ENCODE data around the gene KCNQ1.
"Not testable (repeated sequence)": the region's sequence is repeated elsewhere in the genome, so short reads cannot be mapped to it uniquely, and the experiment has no call there.

KCNQ1 gene

GRCh38 chr11:2588809-2589537 lies 144.2 kb downstream of the KCNQ1 start:
- FAIRE-seq (no peak), DNase-seq (ENCODE audit: low spot score) (no peak)

DNA sequence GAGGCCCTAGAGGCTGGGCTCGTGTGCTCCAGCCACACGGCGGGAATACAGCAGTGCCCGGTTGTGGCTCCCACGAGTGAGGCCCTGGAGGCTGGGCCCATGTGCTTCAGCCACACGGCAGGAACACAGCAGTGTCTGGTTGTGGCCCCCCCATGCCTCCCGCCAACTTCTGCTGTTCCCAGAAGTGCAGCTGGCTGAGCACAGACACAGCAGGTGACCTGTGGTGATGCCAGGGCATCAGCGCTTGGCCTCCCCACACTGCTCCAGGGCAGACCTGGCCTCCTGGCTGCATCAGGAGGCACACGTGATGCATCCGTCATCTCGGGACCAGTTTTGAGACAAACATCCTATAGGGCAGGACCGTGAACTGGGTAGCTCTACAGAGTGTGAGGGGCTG lies 144.7 kb downstream of the KCNQ1 start:
- DNase-seq (ENCODE audit: low spot score) (no peak), FAIRE-seq (no peak)

DNA sequence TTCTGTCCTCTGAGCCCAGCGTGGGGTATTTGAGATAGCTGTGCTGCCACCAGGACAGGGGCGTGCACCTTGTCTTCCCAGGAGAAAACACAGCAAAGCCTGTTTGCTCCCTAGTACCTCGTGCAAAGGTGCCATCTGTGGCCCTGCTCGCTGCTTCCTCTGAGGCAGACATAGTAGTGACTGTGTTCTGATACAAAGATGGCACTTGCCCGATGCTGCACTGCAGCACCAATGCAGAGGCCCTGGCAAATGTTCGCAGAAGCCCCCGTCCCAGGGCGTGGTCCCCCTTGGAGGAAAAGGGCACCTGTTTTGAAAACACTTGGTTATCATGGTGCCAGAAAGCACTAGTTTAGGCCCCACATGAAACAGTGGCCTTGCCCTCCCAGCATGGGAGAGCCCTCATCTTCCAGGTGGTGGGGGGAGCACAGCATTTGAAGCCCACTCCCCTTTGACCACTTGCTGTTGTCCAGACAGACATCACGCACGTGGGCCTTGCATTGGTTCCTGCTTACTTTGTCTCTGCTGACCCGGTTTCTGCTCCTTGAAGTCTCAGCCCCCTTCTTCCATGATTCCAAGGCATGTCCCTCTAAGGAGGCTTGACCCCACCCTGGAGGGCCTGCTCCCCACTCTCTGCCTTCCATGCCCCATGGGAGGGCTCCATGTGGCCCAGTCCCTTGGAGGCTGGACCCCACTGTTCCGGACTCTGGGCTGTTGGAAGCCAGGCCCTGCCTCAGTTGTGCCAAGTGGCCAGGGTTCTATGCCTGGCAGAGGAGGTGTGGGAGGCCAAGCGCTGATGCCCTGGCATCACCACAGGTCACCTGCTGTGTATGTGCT lies 145.5 kb downstream of the KCNQ1 start:
- no peak for FAIRE-seq
- DNase-seq (ENCODE audit: low spot score): peak; percentile 0

- FAIRE-seq: no peak
- no peak for DNase-seq (ENCODE audit: low spot score)
These were observed 146.4 kb downstream of the KCNQ1 start for GRCh38 chr11:2590965-2591754.

GRCh38 chr11:2591805-2592204 lies 147.0 kb downstream of the KCNQ1 start:
- FAIRE-seq: no peak
- peak; percentile 0 for DNase-seq (ENCODE audit: low spot score)

DNA sequence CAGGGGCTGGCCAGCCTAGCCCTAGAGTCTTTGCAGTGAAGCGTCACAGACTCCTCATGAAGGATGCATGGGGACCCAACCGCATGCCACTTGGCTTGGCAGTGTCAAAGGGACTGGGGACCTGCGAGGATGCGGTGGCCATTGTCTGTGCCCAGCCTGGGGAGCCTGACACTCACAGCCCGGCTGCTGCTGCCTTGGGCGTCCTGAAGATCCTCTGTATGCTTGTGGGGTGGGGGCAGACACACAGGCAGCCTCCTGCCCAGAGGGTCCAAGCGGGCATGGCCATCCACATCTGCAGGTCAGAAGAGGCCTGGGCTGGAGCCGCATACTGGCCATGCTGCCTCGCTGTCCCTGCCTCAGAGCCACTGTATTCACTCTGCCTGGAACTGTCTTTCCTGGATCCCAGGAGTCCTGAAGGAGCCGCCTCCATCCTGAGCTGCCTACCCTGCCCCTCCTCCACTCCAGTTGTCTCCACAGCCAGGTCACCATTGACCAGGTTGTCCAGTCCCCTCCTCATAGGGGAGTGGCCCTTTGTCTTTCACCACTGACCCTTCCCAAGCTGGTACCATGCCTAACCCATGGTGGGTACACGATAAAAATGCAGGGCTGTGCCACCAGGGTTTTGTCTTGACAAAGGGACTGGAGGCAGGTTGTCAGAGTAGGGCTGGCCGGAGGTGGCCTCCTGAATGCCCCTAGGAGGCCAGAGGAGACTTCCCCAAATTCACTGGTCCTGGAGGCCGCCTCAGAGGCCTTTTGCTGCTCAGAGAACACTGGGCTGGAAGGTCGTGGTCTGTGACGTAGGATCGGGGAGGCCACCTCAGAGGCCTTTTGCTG lies 148.0 kb downstream of the KCNQ1 start:
- FAIRE-seq: no peak

DNA sequence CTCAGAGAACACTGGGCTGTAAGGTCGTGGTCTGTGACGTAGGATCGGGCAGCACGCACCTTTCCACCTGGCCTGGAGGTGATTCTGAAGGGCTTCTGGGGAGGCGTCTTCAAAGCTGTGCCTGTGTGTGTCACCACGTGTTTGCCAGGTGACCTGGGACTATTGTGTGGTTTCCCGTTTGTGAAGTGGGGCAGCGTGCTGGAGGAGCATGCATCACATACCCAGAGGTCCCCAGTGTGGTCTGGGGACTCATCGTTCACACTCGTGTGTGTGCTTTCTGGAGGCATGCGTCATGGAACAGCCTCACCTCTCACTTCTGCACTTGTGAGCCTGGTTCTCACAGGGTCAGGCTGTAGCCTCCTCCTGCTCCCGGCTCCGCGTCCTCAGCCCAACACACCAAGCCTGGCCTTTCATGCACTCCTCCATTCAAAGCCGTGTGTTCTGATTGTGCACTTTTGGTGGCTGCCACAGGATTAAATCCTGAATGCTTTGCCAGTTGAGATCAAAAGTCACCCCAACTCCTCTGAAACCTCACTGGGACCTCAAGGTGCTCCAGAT lies 148.7 kb downstream of the KCNQ1 start:
- FAIRE-seq (no peak), DNase-seq (ENCODE audit: low spot score) (peak; percentile 0)

More for the DNA sequence above, 148.0 kb downstream of the KCNQ1 start:
- DNase-seq (ENCODE audit: low spot score): peak; percentile 0

DNA sequence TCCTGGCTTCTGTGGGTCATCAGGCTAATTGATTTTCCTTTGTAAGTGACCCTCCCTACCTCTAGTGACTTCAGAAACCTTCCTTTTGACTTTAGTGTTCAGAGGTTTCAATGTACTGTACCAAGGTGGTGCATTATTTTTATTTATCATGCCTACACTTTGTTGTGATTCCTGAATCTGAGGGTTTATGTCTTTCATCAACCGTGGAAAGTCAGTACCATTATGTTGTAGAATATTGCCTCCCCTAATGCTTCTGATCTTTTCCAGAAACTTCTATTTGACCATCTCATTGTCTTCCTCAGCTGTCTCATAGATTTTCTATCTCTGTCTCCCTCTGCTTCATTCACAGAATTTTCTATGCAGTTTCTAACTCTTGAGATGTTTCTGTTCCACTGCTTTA lies 149.5 kb downstream of the KCNQ1 start:
- DNase-seq (ENCODE audit: low spot score) (no peak), FAIRE-seq (no peak)

- FAIRE-seq (no peak), DNase-seq (ENCODE audit: low spot score) (no peak)
These were observed 150.4 kb downstream of the KCNQ1 start for GRCh38 chr11:2595204-2595603.

DNA sequence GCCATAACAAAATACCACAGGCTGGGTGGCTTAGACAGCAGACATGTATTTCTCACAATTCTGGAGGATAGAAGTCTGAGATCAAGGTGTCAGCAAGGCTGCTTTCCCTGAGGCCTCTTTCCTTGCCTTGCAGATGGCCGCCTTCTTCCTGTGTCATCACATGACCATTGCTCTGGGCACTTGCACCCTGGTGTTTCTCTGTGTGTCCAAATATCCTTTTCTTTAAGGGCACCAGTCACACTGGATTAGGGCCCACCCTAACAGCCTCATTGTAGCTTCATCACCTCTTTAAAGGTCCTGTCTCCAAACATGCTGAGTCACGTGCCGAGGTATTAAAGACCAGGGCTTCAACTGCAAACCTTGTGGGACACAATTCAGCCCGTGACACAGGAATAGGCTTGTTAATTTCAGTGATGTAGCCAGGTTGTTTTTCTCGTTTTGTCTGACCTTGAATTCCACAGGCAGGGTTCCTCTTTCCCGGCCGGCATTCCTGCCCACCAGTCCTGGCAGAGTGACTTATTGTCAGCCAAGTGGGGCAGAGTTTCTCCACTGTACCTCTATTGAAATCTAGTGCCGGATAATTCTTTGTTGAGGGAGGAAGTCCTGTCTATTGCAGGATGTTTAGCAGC lies 154.9 kb downstream of the KCNQ1 start:
- DNase-seq (ENCODE audit: low spot score) (peak; percentile 0), FAIRE-seq (no peak)

- FAIRE-seq: no peak
- no peak for DNase-seq (ENCODE audit: low spot score)
These were observed 164.5 kb downstream of the KCNQ1 start for GRCh38 chr11:2609345-2609744.

DNA sequence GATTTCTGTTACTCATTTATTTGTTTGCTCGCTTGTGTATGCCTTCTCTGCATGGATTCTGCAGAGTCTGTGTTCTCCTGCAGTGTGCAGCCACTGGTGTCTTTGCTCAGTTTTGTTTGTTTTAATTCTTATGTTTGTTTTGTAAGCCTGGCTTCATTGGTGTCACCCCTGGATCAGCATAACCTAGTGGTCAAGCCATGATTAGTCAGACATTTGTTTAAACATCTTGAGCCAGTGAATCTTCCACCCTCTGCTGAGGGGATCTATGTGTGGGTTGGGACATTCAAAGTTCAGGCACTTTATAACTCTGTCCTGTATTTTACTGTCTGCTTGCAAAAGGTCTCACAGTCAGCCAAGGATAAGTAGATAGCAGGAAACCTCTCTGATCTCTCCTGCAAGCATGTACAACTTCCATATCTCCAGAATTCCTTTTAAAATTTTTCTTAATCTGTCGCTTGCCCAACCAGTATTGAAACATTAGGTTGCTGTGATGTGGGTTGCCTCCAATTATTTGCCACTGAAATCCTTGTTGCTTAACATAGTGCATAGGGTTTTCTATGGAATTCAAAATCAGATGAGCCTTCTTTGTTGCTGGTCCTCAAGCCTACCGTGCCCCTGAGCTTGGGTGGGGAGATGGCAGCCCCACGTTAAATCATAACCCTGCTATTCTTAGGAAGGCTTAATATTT lies 168.2 kb downstream of the KCNQ1 start:
- FAIRE-seq (no peak), DNase-seq (ENCODE audit: low spot score) (no peak)

DNA sequence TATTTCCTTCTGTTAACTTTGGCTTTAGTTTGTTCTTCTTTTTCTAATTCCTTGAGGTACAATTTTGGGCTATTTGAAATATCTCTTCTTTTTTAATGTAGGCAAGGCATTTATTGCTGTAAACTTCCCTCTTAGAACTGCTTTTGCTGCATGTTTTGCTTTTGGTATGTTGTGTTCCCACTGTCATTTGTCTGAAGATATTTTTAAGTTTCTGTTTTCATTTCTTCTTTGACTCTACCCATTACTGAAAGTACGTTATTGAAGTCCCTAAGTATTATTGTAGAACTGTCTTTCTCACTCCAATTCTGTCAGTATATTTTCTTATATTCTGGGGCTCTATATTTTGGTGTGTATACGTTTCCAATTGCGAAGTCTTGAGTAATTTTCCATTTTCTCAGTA lies 177.1 kb downstream of the KCNQ1 start:
- no peak for FAIRE-seq
- DNase-seq (ENCODE audit: low spot score): no peak

- no peak for FAIRE-seq
These were observed 180.4 kb downstream of the KCNQ1 start for GRCh38 chr11:2625183-2625582.

DNA sequence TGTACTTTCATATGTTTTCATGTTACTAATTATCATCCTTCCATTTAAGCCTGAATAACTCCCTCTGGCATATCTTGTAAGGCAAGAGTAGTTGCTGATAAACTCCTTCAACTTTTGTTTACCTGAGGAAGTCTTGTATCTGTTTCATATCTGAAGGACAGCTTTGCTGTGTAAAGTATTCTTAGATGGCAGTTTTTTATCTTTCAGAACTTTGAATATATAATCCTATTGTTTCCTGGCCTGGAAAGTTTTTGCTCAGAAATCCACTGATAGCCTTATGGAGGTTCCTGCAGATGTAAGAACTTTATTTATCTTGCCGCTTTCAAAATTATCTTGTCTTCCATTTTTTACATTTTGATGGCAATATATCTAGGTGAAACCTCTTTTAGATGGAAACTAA lies 185.9 kb downstream of the KCNQ1 start:
- FAIRE-seq (no peak), DNase-seq (ENCODE audit: low spot score) (no peak)

More at GRCh38 chr11:2625183-2625582, 180.4 kb downstream of the KCNQ1 start:
- no peak for DNase-seq (ENCODE audit: low spot score)

GRCh38 chr11:2631161-2631560 lies 186.4 kb downstream of the KCNQ1 start:
- DNase-seq (ENCODE audit: low spot score) (no peak), FAIRE-seq (no peak)

DNA sequence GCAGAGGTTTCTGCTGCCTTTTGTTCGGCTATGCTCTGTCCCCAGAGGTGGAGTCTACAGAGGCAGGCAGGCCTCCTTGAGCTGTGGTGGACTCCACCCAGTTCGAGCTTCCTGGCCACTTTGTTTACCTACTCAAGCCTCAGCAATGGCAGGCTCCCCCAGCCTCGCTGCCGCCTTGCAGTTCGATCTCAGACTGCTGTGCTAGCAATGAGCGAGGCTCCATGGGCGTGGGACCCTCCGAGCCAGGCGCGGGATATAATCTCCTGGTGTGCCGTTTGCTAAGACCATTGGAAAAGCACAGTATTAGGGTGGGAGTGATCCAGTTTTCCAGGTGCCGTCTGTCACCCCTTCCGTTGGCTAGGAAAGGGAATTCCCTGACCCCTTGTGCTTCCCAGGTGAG lies 195.0 kb downstream of the KCNQ1 start:
- not testable (repeated sequence) for FAIRE-seq; DNase-seq (ENCODE audit: low spot score)

GRCh38 chr11:2641623-2642022 lies 196.8 kb downstream of the KCNQ1 start:
- FAIRE-seq: no peak

DNA sequence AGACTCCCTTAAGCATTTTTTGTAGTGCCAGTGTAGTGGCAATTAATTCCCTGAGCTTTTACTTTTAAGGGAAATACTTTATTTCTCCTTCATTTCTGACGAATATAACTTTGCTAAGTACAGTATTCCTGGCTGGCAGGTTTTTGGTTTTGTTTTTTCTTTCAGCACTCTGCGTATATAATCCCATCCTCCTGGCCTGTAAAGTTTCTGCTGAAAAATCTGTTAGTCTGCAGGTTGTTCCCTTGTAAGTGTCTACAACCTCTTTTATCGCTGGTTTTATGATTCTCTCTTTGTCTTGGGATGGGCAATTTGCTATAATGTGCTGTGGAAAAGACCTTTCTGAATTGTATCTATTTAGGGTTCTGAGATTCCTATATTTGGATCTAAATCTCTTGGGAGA lies 198.9 kb downstream of the KCNQ1 start:
- FAIRE-seq (no peak), DNase-seq (ENCODE audit: low spot score) (no peak)

More at GRCh38 chr11:2641623-2642022, 196.8 kb downstream of the KCNQ1 start:
- DNase-seq (ENCODE audit: low spot score): no peak
